H1 (cell line): ENCODE measurements around the gene SCARB2. TPM values are rescaled to one million over a fixed set of nuclear protein-coding genes. Genes with fewer than 3 reads are reported as not detected.

Source experiments
- CTCF ChIA-PET: fragments of 300-600 bp; sonication (Branson Sonifier 250); formaldehyde crosslinking; loops from one replicate; lab custom pipeline; 2021; ENCODE audit not compliant: partially characterized antibody; lab: Charles Lee
- POLR2A ChIA-PET: fragments of 300-600 bp; sonication (Branson Sonifier 250); formaldehyde crosslinking; loops from one replicate; lab custom pipeline; 2021; ENCODE audit warnings: inconsistent platforms; ENCODE audit not compliant: partially characterized antibody; lab: Charles Lee
- DNase-seq, 2 experiments: peaks; one replicate each; pipeline versions ENCODE4 v3.0.0 to v3.0.0-alpha.2; 2010 to 2022; ENCODE audit warnings: low spot score in 2 of 2, low read depth in 1 of 2, mixed read lengths in 1 of 2
- FAIRE-seq: peaks from 2 replicates; lab custom pipeline; 2011; peaks lifted over from hg19 to GRCh38; lab: Jason Lieb, UNC
- H2AFZ ChIP-seq: 2 replicates; pipeline ENCODE4 v1.8.1; 2012; ENCODE audit warnings: low read length, inconsistent platforms
- H2AK5ac ChIP-seq: 2 replicates; pipeline ENCODE4 v1.6.1; 2013; ENCODE audit warnings: low read depth, low read length
- H2BK120ac ChIP-seq: replicated peaks from 2 replicates; pipeline ENCODE3; 2013; ENCODE audit warnings: low read depth, low read length, inconsistent platforms
- H2BK12ac ChIP-seq: 2 replicates; pipeline ENCODE4 v1.6.1; 2013; ENCODE audit warnings: low read depth, low read length
- H2BK15ac ChIP-seq: 2 replicates; pipeline ENCODE4 v1.6.1; 2013; ENCODE audit warnings: low read length
- H2BK20ac ChIP-seq: 2 replicates; pipeline ENCODE4 v1.6.1; 2013; ENCODE audit warnings: low read length
- H2BK5ac ChIP-seq: 2 replicates; pipeline ENCODE4 v1.6.1; 2013; ENCODE audit warnings: low read depth, low read length
- H3K14ac ChIP-seq: 2 replicates; pipeline ENCODE4 v1.6.1; 2013; ENCODE audit warnings: inconsistent platforms; ENCODE audit not compliant: insufficient read length
- H3K18ac ChIP-seq: 2 replicates; pipeline ENCODE4 v1.6.1; 2013; ENCODE audit warnings: low read length; ENCODE audit errors: extremely low read depth
- H3K23ac ChIP-seq: 2 replicates; pipeline ENCODE4 v1.6.1; 2013; ENCODE audit warnings: inconsistent platforms; ENCODE audit not compliant: insufficient read length
- H3K23me2 ChIP-seq: 2 replicates; pipeline ENCODE4 v1.6.1; 2013; ENCODE audit warnings: low read depth, low read length
- H3K27ac ChIP-seq: 2 replicates; pipeline ENCODE4 v1.6.1; 2011; ENCODE audit warnings: low read depth, low read length, inconsistent platforms
- H3K27me3 ChIP-seq, 4 experiments: replicated peaks in 1 of 4; 1 replicate in 1 of 4; 2 replicates in 3 of 4; pipeline versions ENCODE4 v1.6.1 to v1.8.1; 2011 to 2013; ENCODE audit warnings: low read length in 3 of 4, mild to moderate bottlenecking in 3 of 4, inconsistent platforms in 2 of 4, mixed read lengths in 2 of 4, moderate library complexity in 1 of 4; ENCODE audit not compliant: control insufficient read depth in 3 of 4, insufficient read depth in 3 of 4; ENCODE audit errors: extremely low read depth in 1 of 4
- H3K36me3 ChIP-seq, 4 experiments: 2 replicates each; pipeline versions ENCODE4 v1.6.1 to v1.8.1; 2011 to 2013; ENCODE audit warnings: mild to moderate bottlenecking in 4 of 4, low read length in 3 of 4, moderate library complexity in 2 of 4, control low read depth in 1 of 4, inconsistent platforms in 1 of 4; ENCODE audit not compliant: insufficient read depth in 4 of 4, control insufficient read depth in 2 of 4
- H3K4ac ChIP-seq: replicated peaks from 2 replicates; pipeline ENCODE3; 2013; ENCODE audit warnings: low read length, low read depth, mixed read lengths, inconsistent platforms; ENCODE audit not compliant: insufficient read length
- H3K4me1 ChIP-seq, 4 experiments: replicated peaks in 1 of 4; 1 replicate in 1 of 4; 2 replicates in 3 of 4; pipeline versions ENCODE4 v1.6.1 to v1.8.1; 2011 to 2013; ENCODE audit warnings: low read length in 3 of 4, inconsistent platforms in 2 of 4, mixed read lengths in 1 of 4; ENCODE audit not compliant: insufficient read depth in 4 of 4, control insufficient read depth in 3 of 4
- H3K4me2 ChIP-seq, 2 experiments: 2 replicates each; pipeline versions ENCODE4 v1.6.1 to v1.8.1; 2011 to 2013; ENCODE audit warnings: low read depth in 2 of 2, low read length in 2 of 2, control low read depth in 1 of 2, inconsistent platforms in 1 of 2, mild to moderate bottlenecking in 1 of 2; ENCODE audit not compliant: insufficient read depth in 1 of 2
- H3K4me3 ChIP-seq, 4 experiments: fragments of 200-600, 300-600 bp in 1 of 4; sonication (generic), shearing (Covaris generic), sonication (Bioruptor Twin) in 1 of 4; 2 replicates each; pipeline versions ENCODE4 v1.5.1 to v1.8.1; 2011 to 2016; ENCODE audit warnings: low read length in 4 of 4, low read depth in 3 of 4, control low read depth in 2 of 4, inconsistent platforms in 2 of 4, mild to moderate bottlenecking in 2 of 4, mixed read lengths in 1 of 4, moderate library complexity in 1 of 4; ENCODE audit not compliant: insufficient read depth in 2 of 4; ENCODE audit errors: extremely low read depth in 1 of 4
- H3K56ac ChIP-seq: replicated peaks from 2 replicates; pipeline ENCODE3; 2013; ENCODE audit warnings: low read depth, mild to moderate bottlenecking, mixed read lengths, low read length, inconsistent platforms; ENCODE audit not compliant: insufficient read length
- H3K79me1 ChIP-seq: 2 replicates; pipeline ENCODE4 v1.6.1; 2013; ENCODE audit warnings: low read depth, low read length, control low read depth
- H3K79me2 ChIP-seq, 2 experiments: 2 replicates each; pipeline versions ENCODE4 v1.6.1 to v1.8.1; 2012 to 2013; ENCODE audit warnings: low read length in 2 of 2, mild to moderate bottlenecking in 2 of 2, inconsistent platforms in 1 of 2; ENCODE audit not compliant: insufficient read depth in 2 of 2, control insufficient read depth in 1 of 2
- H3K9ac ChIP-seq, 4 experiments: replicated peaks in 1 of 4; 1 replicate in 1 of 4; 2 replicates in 3 of 4; pipeline versions ENCODE4 v1.6.1 to v1.8.1; 2011 to 2013; ENCODE audit warnings: low read depth in 3 of 4, low read length in 3 of 4, control low read depth in 2 of 4, mild to moderate bottlenecking in 2 of 4, moderate library complexity in 2 of 4, inconsistent platforms in 1 of 4; ENCODE audit errors: extremely low read depth in 1 of 4
- H3K9me3 ChIP-seq, 2 experiments: 2 replicates each; pipeline versions ENCODE4 v1.6.1 to v1.8.1; 2012 to 2013; ENCODE audit warnings: mild to moderate bottlenecking in 2 of 2, moderate library complexity in 2 of 2, control low read depth in 1 of 2, inconsistent platforms in 1 of 2, low read depth in 1 of 2, low read length in 1 of 2, mixed read lengths in 1 of 2; ENCODE audit not compliant: insufficient read depth in 2 of 2
- H4K20me1 ChIP-seq, 2 experiments: replicated peaks in 1 of 2; 2 replicates each; pipeline versions ENCODE3 to v1.8.1; 2011 to 2013; ENCODE audit warnings: inconsistent platforms in 2 of 2, low read length in 2 of 2, mild to moderate bottlenecking in 1 of 2; ENCODE audit not compliant: insufficient read depth in 2 of 2, control insufficient read depth in 1 of 2
- H4K5ac ChIP-seq: 2 replicates; pipeline ENCODE4 v1.6.1; 2013; ENCODE audit warnings: low read length, low read depth, mixed read lengths, inconsistent platforms; ENCODE audit not compliant: insufficient read length
- H4K8ac ChIP-seq: 2 replicates; pipeline ENCODE4 v1.8.0; 2013; ENCODE audit warnings: mild to moderate bottlenecking, moderate library complexity, low read length, inconsistent platforms; ENCODE audit not compliant: insufficient read depth; ENCODE audit errors: extremely low read depth
- H4K91ac ChIP-seq: replicated peaks from 2 replicates; pipeline ENCODE3; 2013; ENCODE audit warnings: low read length, mixed read lengths, inconsistent platforms; ENCODE audit not compliant: insufficient read length
- ATF3 ChIP-seq: IDR thresholded peaks from 2 replicates; pipeline ENCODE4 v1.6.1; 2011; ENCODE audit warnings: low read depth, mild to moderate bottlenecking, low read length; ENCODE audit not compliant: insufficient read depth
- CBX8 ChIP-seq: fragments of 300-800, 300-1000 bp; sonication (generic); IDR thresholded peaks from 2 replicates; pipeline ENCODE4 v1.7.1; 2016; ENCODE audit warnings: low read depth, low read length, borderline replicate concordance
- CEBPB ChIP-seq: IDR thresholded peaks from 2 replicates; pipeline ENCODE4 v1.6.1; 2012; ENCODE audit warnings: low read depth, low read length
- CHD1 ChIP-seq: IDR thresholded peaks from 2 replicates; pipeline ENCODE4 v1.6.1; 2012; ENCODE audit warnings: low read depth, low read length, improper control_type of control experiment
- CHD2 ChIP-seq: IDR thresholded peaks from 2 replicates; pipeline ENCODE4 v1.6.1; 2012; ENCODE audit warnings: low read length, improper control_type of control experiment
- EGR1 ChIP-seq: IDR thresholded peaks from 2 replicates; pipeline ENCODE4 v1.6.1; 2011; ENCODE audit warnings: low read depth, low read length, borderline replicate concordance
- EP300 ChIP-seq, 2 experiments: IDR thresholded peaks; 1 replicate in 1 of 2; 2 replicates in 1 of 2; pipeline ENCODE4 v1.6.1; 2011 to 2012; ENCODE audit warnings: low read depth in 2 of 2, low read length in 2 of 2, mild to moderate bottlenecking in 2 of 2, borderline replicate concordance in 1 of 2, inconsistent platforms in 1 of 2, moderate library complexity in 1 of 2
- KDM1A ChIP-seq: fragments of 200-600, 300-600 bp; sonication (generic); IDR thresholded peaks from 2 replicates; pipeline ENCODE4 v1.7.1; 2016; ENCODE audit warnings: mild to moderate bottlenecking, low read length, borderline replicate concordance
- MAFK ChIP-seq: IDR thresholded peaks from 2 replicates; pipeline ENCODE4 v1.6.1; 2012; ENCODE audit warnings: low read depth, mild to moderate bottlenecking, improper control_type of control experiment, low read length
- MAX ChIP-seq: IDR thresholded peaks from 2 replicates; pipeline ENCODE4 v1.6.1; 2012; ENCODE audit warnings: inconsistent platforms
- PHF8 ChIP-seq: fragments of 200-600 bp; sonication (generic); conservative IDR thresholded peaks from 2 replicates; pipeline ENCODE4 v1.7.1; 2012; ENCODE audit warnings: low read depth, mild to moderate bottlenecking, inconsistent platforms, low read length, moderate library complexity
- SAP30 ChIP-seq: fragments of 300-600 bp; sonication (generic); IDR thresholded peaks from 2 replicates; pipeline ENCODE4 v1.7.1; 2012; ENCODE audit warnings: low read length, moderate library complexity, mild to moderate bottlenecking, inconsistent platforms; ENCODE audit not compliant: insufficient read depth, insufficient replicate concordance
- polyA plus RNA-seq, 7 experiments: library from polyadenylated mRNA; depleted of rRNA in 3 of 7; stranded (reverse) in 5 of 7; unstranded in 2 of 7; fragments of >200 nt in 5 of 7; fragments of 200-250 nt in 2 of 7; gene quantifications; 1 replicate in 5 of 7; 2 replicates in 1 of 7; 4 replicates in 1 of 7; pipeline versions ENCODE4 v1.2.1 to v1.2.3, GENCODE V29; 2011 to 2013; ENCODE audit warnings: missing spikeins in 2 of 7, mixed read lengths in 2 of 7
- total RNA-seq: library from RNA; stranded (reverse); fragmentation: NEBNext Ultra II Directional; extraction: Animal tissue kit (Norgen Biotek cat#: 25700); gene quantifications from 2 replicates; pipeline ENCODE4 v1.2.1, GENCODE V29; 2021

Gene SCARB2
- total and polyA plus RNA-seq, 2 of the 8 experiments (the other 6 are each of a cell fraction or from before 2014, with no cell fraction given), result 18.5 to 35.7 TPM

GRCh38 chr4:76246852-76247251 lies 33.2 kb upstream of the SCARB2 start:
- Histone ChIP-seq H3K14ac (no peak overlapping the region), H3K79me2 (no peaks in the 10 kb centered on the region), H2BK5ac (no peak overlapping the region), H4K20me1 (no peaks in the 10 kb centered on the region), H3K23me2 (peaks cover 4% of the 10 kb centered on the region; the same call in 1 of the 2 replicates), H2AFZ (no peak overlapping the region), H3K4me1 (peaks cover 0 to 3% (median 1%) of the 10 kb centered on the region in 4 experiments; a peak in 5 of 7 replicates), H3K36me3 (no peaks in the 10 kb centered on the region), H3K18ac (no peak overlapping the region), H2BK15ac (no peak overlapping the region), H3K9ac (no peak overlapping the region), H2BK12ac (no peak overlapping the region), H4K5ac (no peak overlapping the region), H3K56ac (no peak overlapping the region), H2AK5ac (no peak overlapping the region), H3K9me3 (no peaks in the 10 kb centered on the region), H4K91ac (no peak overlapping the region), H3K27ac (no peak overlapping the region), H3K4ac (no peak overlapping the region), H3K27me3 (peaks cover 0 to 6% (median 2%) of the 10 kb centered on the region in 4 experiments; a peak in 3 of 7 replicates), H2BK20ac (no peak overlapping the region), H3K4me3 (no peak overlapping the region), H4K8ac (no peak overlapping the region), H3K23ac (no peak overlapping the region), H3K79me1 (no peaks in the 10 kb centered on the region), H2BK120ac (no peak overlapping the region), H3K4me2 (no peak overlapping the region)
- DNase-seq (no peak), FAIRE-seq (no peak)
- ChIA-PET POLR2A (interaction anchor here (1.2 kb wide), 1 partner anchor 26 kb away, joined by 3 read pairs; no protein-coding TSS in a partner anchor), CTCF (interaction anchor here (1.0 to 1.5 kb wide), 2 partner anchors 12 to 67 kb away, joined by 3 to 4 read pairs; no protein-coding TSS in a partner anchor)
- TF ChIP-seq CHD2 (no peak), EP300 (IDR thresholded peaks at IDR 0.05; ENCODE audit: borderline replicate concordance in 1 of 2, low read depth in 2 of 2, low read length in 2 of 2) (no peak), ATF3 (no peak), CBX8 (no peak), CEBPB (no peak), SAP30 (no peak), MAFK (no peak), CHD1 (no peak), EGR1 (no peak), PHF8 (no peak), MAX (no peak), KDM1A (no peak)
